Pancreas (tissue), 10 donors: Measurements from ENCODE around the gene ADCY2. TPM values are rescaled to one million over a fixed set of nuclear protein-coding genes. Genes with fewer than 3 reads are reported as not detected.

Source experiments
- ATAC-seq, 4 donors: fragments of 200-7000 bp; cut with Tn5 transposase; one replicate each; pipeline versions ENCODE4 v1.8.0 to v1.9.1; 2020; ENCODE audit warnings: mild to moderate bottlenecking in 4 of 4, moderate library complexity in 4 of 4
- DNase-seq, 6 donors: peaks; one replicate each; pipeline ENCODE4 v3.0.0-alpha.2; 2020
- FAIRE-seq: peaks from 2 replicates; lab custom pipeline; 2012; peaks lifted over from hg19 to GRCh38; lab: Jason Lieb, UNC
- H3K27ac ChIP-seq, 4 donors: fragments of 200-600 bp; sonication (generic); 1 replicate in 3 of 4; 2 replicates in 1 of 4; pipeline versions ENCODE4 v1.5.0 to v1.8.0; 2020
- H3K27me3 ChIP-seq, 4 donors: fragments of 200-600 bp; one replicate each; pipeline ENCODE4 v1.8.0; 2021
- H3K36me3 ChIP-seq, 3 donors: fragments of 200-600 bp; sonication (generic) in 1 of 3; one replicate each; pipeline versions ENCODE4 v1.5.0 to v1.8.0; 2020 to 2021
- H3K4me1 ChIP-seq, 3 donors: fragments of 200-600 bp; one replicate each; pipeline ENCODE4 v1.8.0; 2021
- H3K4me3 ChIP-seq, 4 donors: fragments of 200-600 bp; sonication (generic) in 2 of 4; one replicate each; pipeline versions ENCODE4 v1.5.0 to v1.8.0; 2020 to 2021
- H3K9me3 ChIP-seq, 4 donors: fragments of 200-600 bp; one replicate each; pipeline ENCODE4 v1.8.0; 2021
- WGBS, 2 donors: extraction: QIAGEN DNeasy Blood & Tissue Kit; methylation state at CpG; one replicate each; pipeline ENCODE4 v1.1.7; 2013; 5-methylcytosine and 5-hydroxymethylcytosine counted together
- intact Hi-C, 3 donors: fragments of 100-400 bp; cut with DNase I; formaldehyde crosslinking; loops; one replicate each; pipeline versions ENCODE4 v1.11.1 to v1.14.2; 2022
- polyA plus RNA-seq, 2 donors: library from polyadenylated mRNA; stranded (reverse); fragments of 200-250 nt; gene quantifications; one replicate each; pipeline ENCODE4 v1.2.3, GENCODE V29; 2013
- total RNA-seq, 6 donors: library from RNA; stranded (reverse); fragmentation: NEBNext Ultra II Directional in 4 of 6; extraction: Animal tissue kit (Norgen Biotek cat#: 25700) in 4 of 6; gene quantifications; one replicate each; pipeline versions ENCODE4 v1.2.1 to v1.2.4, GENCODE V29; 2021 to 2023
- TF ChIP-seq, protein P1 (sequence below), 4 donors: fragments of 200-600 bp; sonication (generic) in 3 of 4; IDR thresholded peaks; one replicate each; pipeline versions ENCODE4 v1.5.0 to v1.8.0; 2021; ENCODE audit warnings: antibody characterized with exemption in 4 of 4
- donor health status: healthy with polysubstance abuse.
- donor health status: DM: no; HTN: no; CAD: no; lungs with moderate emphysema.
- donor health status: DM: no; HTN: no; CAD: no.
- donor health status: control.
- donor health status: control.
- donor health status: Bipolar disorder and iron deficiency.
- donor health status: DM: yes; HTN: yes; CAD: no.
- donor health status: DM: no; HTN: no; CAD: no.
- donor health status: DM: no; HTN: no; CAD: no.
- donor health status: DM: yes; HTN: yes; CAD: no.

ADCY2 gene
- total and polyA plus RNA-seq, 8 donors = 0.19 to 2.2 (median 0.50) TPM

- Histone ChIP-seq H3K4me3 (no peak overlapping the region), H3K36me3 (no peaks in the 10 kb centered on the region), H3K4me1 (no peaks in the 10 kb centered on the region), H3K27me3 (no peaks in the 10 kb centered on the region), H3K27ac (no peak overlapping the region), H3K9me3 (no peaks in the 10 kb centered on the region)
- TF ChIP-seq, protein P1, sequence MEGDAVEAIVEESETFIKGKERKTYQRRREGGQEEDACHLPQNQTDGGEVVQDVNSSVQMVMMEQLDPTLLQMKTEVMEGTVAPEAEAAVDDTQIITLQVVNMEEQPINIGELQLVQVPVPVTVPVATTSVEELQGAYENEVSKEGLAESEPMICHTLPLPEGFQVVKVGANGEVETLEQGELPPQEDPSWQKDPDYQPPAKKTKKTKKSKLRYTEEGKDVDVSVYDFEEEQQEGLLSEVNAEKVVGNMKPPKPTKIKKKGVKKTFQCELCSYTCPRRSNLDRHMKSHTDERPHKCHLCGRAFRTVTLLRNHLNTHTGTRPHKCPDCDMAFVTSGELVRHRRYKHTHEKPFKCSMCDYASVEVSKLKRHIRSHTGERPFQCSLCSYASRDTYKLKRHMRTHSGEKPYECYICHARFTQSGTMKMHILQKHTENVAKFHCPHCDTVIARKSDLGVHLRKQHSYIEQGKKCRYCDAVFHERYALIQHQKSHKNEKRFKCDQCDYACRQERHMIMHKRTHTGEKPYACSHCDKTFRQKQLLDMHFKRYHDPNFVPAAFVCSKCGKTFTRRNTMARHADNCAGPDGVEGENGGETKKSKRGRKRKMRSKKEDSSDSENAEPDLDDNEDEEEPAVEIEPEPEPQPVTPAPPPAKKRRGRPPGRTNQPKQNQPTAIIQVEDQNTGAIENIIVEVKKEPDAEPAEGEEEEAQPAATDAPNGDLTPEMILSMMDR (IDR thresholded peaks at IDR 0.05) = no peak
- WGBS, 2 donors = 43 to 46% methylated on average over 5 of the region's 5 CpGs
- intact Hi-C loops = no loop called here
- FAIRE-seq (no peak), DNase-seq (no peak), ATAC-seq (no peak)
Observed at GRCh38 chr5:7794311-7794710, 398.4 kb downstream of the ADCY2 start.

GRCh38 chr5:7794823-7795222, 398.9 kb downstream of the ADCY2 start:
- TF ChIP-seq, protein P1 (IDR thresholded peaks at IDR 0.05) = no peak
- 45 to 64% methylated on average over 1 of the region's 1 CpG for WGBS, 2 donors
- intact Hi-C loops = no loop called here
- no peaks in the 10 kb centered on the region for H3K36me3 ChIP-seq
- no peaks in the 10 kb centered on the region for H3K4me1 ChIP-seq
- no peaks in the 10 kb centered on the region for H3K9me3 ChIP-seq
- no peak overlapping the region for H3K4me3 ChIP-seq
- no peak for DNase-seq
- no peak overlapping the region for H3K27ac ChIP-seq
- no peak for ATAC-seq
- no peak for FAIRE-seq
- no peaks in the 10 kb centered on the region for H3K27me3 ChIP-seq

DNA sequence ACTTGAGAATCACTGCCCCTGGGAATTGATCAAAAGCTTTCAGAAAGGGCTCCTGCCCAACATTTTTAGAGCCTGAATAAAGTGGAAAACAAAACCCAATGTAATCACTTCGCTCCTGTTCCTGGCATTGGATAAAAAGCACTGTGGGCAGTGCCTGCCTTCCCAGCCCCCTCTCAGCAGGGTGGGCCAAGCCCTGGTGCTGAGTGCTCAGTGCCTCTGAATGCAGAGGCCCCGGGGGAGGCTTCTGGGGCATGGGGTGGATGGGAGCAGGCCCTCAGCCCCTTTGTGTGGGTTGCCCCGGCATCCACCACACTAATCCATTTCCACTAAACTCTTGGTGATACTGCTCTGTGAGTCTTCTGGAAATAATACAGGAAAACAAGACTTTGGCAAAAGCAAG, 399.4 kb downstream of the ADCY2 start:
- Histone ChIP-seq H3K4me1 (no peaks in the 10 kb centered on the region), H3K4me3 (no peak overlapping the region), H3K27ac (no peak overlapping the region), H3K36me3 (no peaks in the 10 kb centered on the region), H3K9me3 (no peaks in the 10 kb centered on the region), H3K27me3 (no peaks in the 10 kb centered on the region)
- no peak for DNase-seq
- FAIRE-seq = no peak
- WGBS, 2 donors = 55 to 57% methylated on average over 3 of the region's 3 CpGs
- ATAC-seq = no peak
- TF ChIP-seq, protein P1 (IDR thresholded peaks at IDR 0.05) = no peak
- intact Hi-C loops = no loop called here

DNA sequence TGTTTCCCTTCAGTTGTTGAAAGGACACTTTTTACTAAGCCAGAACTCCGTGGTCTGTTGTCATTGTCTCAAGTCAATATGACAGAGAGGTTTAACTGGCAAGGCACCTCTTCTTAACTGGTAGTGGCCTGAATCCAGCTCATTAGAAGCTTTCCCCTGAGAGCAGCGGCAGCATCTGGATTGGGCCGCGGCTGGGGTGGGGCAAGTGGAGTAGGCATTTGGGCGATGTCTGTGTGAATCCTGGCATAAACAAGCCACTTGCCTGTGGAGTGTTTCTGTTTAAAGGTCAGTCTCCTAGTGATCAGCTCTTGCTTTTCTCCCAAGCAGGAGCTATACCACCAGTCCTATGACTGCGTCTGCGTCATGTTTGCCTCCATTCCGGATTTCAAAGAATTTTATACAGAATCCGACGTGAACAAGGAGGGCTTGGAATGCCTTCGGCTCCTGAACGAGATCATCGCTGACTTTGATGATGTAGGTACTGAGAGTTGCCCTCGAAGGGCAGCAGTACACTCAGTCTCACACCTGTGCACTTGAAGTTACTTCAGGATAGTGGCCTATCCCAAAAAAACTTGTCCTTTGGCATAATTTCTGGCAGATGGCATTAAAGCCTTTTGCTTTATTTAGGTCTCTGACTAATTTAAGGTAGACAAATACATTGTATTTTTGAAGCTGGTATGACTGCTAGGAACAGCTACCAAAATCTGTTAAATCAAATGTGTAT, 406.1 kb downstream of the ADCY2 start:
- intact Hi-C loops = no loop called here
- no peak for FAIRE-seq
- Histone ChIP-seq H3K27ac (no peak overlapping the region), H3K9me3 (no peaks in the 10 kb centered on the region), H3K27me3 (no peaks in the 10 kb centered on the region), H3K4me3 (no peak overlapping the region), H3K4me1 (no peaks in the 10 kb centered on the region), H3K36me3 (no peaks in the 10 kb centered on the region)
- TF ChIP-seq, protein P1 (IDR thresholded peaks at IDR 0.05) = no peak
- WGBS, 2 donors = 74 to 79% methylated on average over 14 of the region's 14 CpGs
- DNase-seq = no peak
- ATAC-seq = no peak

- TF ChIP-seq, protein P1 (IDR thresholded peaks at IDR 0.05) = no peak
- no peak for FAIRE-seq
- H3K27me3 ChIP-seq = no peaks in the 10 kb centered on the region
- H3K4me3 ChIP-seq = no peak overlapping the region
- H3K4me1 ChIP-seq = no peaks in the 10 kb centered on the region
- H3K27ac ChIP-seq = no peak overlapping the region
- intact Hi-C loops = no loop called here
- no peak for DNase-seq
- ATAC-seq = no peak
- WGBS, 2 donors = 72 to 75% methylated on average over 6 of the region's 6 CpGs
- no peaks in the 10 kb centered on the region for H3K36me3 ChIP-seq
- H3K9me3 ChIP-seq = no peaks in the 10 kb centered on the region
Observed at GRCh38 chr5:7802855-7803254, 406.9 kb downstream of the ADCY2 start.
